HepG2 (cell line): Measurements from ENCODE around the gene CCDC57. TPM values are rescaled to one million over a fixed set of nuclear protein-coding genes. Genes with fewer than 3 reads are reported as not detected.

ENCODE experiments used
- ELF3 ChIP-seq: IDR thresholded peaks from 2 replicates; pipeline ENCODE4 v1.6.1; 2016; ENCODE audit warnings: missing genetic modification reagents, missing compliant biosample characterization
- HNRNPH1 ChIP-seq: fragments of 200-400 bp; formaldehyde crosslinking; optimal IDR thresholded peaks from 2 replicates; pipeline ENCODE3; 2017; ENCODE audit warnings: mild to moderate bottlenecking, low read depth, low read length
- IRX3 ChIP-seq: sonication (generic); formaldehyde crosslinking; IDR thresholded peaks from 2 replicates; pipeline ENCODE4 v1.8.1; 2023; ENCODE audit warnings: mild to moderate bottlenecking, low read depth, missing genetic modification reagents, borderline replicate concordance
- KLF6 ChIP-seq: IDR thresholded peaks from 2 replicates; pipeline ENCODE4 v1.8.0; 2016; ENCODE audit warnings: missing biosample characterization, missing genetic modification reagents
- MIXL1 ChIP-seq: IDR thresholded peaks from 2 replicates; pipeline ENCODE4 v1.6.1; 2016
- NR2C2 ChIP-seq: sonication (generic); formaldehyde crosslinking; IDR thresholded peaks from 2 replicates; pipeline ENCODE4 v1.4.0; 2020; ENCODE audit warnings: missing genetic modification reagents, mild to moderate bottlenecking, moderate library complexity, borderline replicate concordance
- POLR2A ChIP-seq, 2 experiments: IDR thresholded peaks; 2 replicates each; pipeline ENCODE4 v1.6.1; 2011; ENCODE audit warnings: low read depth in 2 of 2, low read length in 2 of 2, mild to moderate bottlenecking in 1 of 2, moderate library complexity in 1 of 2; ENCODE audit not compliant: insufficient read depth in 1 of 2
- THAP7 ChIP-seq: sonication (generic); formaldehyde crosslinking; IDR thresholded peaks from 2 replicates; pipeline ENCODE4 v1.8.1; 2023; ENCODE audit warnings: mild to moderate bottlenecking, missing genetic modification reagents
- U2AF1 ChIP-seq: fragments of 200-400 bp; formaldehyde crosslinking; optimal IDR thresholded peaks from 2 replicates; pipeline ENCODE3; 2017; ENCODE audit warnings: mild to moderate bottlenecking, low read depth, low read length
- ZFP1 ChIP-seq: IDR thresholded peaks from 2 replicates; pipeline ENCODE4 v1.6.1; 2016
- polyA plus RNA-seq, 8 experiments: library from polyadenylated mRNA; depleted of rRNA in 3 of 8; stranded (reverse) in 7 of 8; unstranded in 1 of 8; fragments of >200 nt; fragmentation: Illumina TruSeq in 4 of 8; extraction: Trizol in 4 of 8; gene quantifications; 2 replicates each; pipeline versions ENCODE4 v1.2.1 to v1.2.3, GENCODE V29; 2011 to 2016; ENCODE audit warnings: low read depth in 4 of 8, missing spikeins in 1 of 8, mixed read lengths in 1 of 8; ENCODE audit not compliant: insufficient read depth in 1 of 8
- total RNA-seq, 5 experiments: library from RNA; depleted of rRNA; stranded (reverse); fragments of >200 nt; fragmentation: Illumina TruSeq; extraction: Trizol; gene quantifications; 2 replicates each; pipeline ENCODE4 v1.2.3, GENCODE V29; 2016; ENCODE audit warnings: low read depth in 1 of 5
- TF ChIP-seq, protein P1 (sequence below): sonication (generic); formaldehyde crosslinking; IDR thresholded peaks from 2 replicates; pipeline ENCODE4 v1.4.0; 2020; ENCODE audit warnings: missing genetic modification reagents
- TF ChIP-seq, protein P2 (sequence below): sonication (generic); formaldehyde crosslinking; IDR thresholded peaks from 2 replicates; pipeline ENCODE4 v1.5.0; 2020; ENCODE audit warnings: mild to moderate bottlenecking, missing genetic modification reagents, borderline replicate concordance

The CCDC57 gene
- total and polyA plus RNA-seq, 2 of the 13 experiments (the other 11 are each of a cell fraction or from before 2014, with no cell fraction given): 59.3 to 59.9 TPM

DNA sequence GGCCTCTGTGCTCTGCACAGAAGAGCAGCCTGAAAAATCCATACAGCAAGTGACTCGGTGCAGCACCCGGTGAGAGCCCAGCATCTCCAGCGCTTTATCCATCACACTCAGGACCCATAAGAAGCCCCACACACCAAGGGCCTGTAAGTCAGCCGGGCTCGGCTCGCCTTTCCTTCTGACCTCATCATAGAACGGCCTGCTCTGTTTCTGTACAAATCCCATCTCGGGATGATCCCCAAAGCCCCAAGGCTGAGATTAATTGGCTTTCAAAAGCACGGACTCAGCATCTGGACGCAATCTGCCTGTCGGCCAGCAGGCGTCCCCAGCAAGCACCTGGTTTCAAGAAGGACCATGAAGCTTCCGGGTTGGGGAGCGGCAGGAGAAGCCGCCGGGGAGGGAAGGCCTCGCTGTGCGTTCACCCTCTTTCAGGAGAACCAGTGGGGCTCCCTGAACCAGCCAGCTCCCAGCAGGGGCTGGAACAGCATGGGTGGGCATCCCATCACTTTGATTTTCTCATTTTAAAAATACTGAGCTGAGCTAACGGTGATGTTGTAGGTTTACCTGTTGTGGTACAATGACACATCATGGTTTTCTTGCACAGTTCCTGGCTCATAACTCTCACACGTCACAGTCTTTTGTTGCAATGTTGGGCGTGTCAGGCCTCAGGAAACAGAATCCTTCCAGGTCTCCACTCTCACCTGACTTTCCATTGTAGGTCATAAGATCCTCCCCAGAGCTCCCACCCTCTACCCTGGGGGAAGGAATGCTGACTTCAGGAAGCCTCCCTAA is 6.7 kb downstream of the CCDC57 start (continued):
- TF ChIP-seq HNRNPH1 (peak; percentile 50), U2AF1 (peak; percentile 75), KLF6 (CRISPR knock-in tag) (0 out of 2 replicates have a peak, but pooled peaks have one; percentile 45), ZFP1 (CRISPR knock-in tag) (peak; percentile 79), POLR2A (IDR thresholded peaks at IDR 0.05; ENCODE audit: insufficient read depth in 1 of 2, low read depth in 2 of 2, low read length in 2 of 2) (peak; percentile 66 to 88), THAP7 (peak; percentile 71; the same call in 1 of the 2 replicates), MIXL1 (peak; percentile 78), ELF3 (peak; percentile 100), IRX3 (CRISPR knock-in tag) (no peak), NR2C2 (CRISPR knock-in tag) (no peak)
- TF ChIP-seq, protein P1, sequence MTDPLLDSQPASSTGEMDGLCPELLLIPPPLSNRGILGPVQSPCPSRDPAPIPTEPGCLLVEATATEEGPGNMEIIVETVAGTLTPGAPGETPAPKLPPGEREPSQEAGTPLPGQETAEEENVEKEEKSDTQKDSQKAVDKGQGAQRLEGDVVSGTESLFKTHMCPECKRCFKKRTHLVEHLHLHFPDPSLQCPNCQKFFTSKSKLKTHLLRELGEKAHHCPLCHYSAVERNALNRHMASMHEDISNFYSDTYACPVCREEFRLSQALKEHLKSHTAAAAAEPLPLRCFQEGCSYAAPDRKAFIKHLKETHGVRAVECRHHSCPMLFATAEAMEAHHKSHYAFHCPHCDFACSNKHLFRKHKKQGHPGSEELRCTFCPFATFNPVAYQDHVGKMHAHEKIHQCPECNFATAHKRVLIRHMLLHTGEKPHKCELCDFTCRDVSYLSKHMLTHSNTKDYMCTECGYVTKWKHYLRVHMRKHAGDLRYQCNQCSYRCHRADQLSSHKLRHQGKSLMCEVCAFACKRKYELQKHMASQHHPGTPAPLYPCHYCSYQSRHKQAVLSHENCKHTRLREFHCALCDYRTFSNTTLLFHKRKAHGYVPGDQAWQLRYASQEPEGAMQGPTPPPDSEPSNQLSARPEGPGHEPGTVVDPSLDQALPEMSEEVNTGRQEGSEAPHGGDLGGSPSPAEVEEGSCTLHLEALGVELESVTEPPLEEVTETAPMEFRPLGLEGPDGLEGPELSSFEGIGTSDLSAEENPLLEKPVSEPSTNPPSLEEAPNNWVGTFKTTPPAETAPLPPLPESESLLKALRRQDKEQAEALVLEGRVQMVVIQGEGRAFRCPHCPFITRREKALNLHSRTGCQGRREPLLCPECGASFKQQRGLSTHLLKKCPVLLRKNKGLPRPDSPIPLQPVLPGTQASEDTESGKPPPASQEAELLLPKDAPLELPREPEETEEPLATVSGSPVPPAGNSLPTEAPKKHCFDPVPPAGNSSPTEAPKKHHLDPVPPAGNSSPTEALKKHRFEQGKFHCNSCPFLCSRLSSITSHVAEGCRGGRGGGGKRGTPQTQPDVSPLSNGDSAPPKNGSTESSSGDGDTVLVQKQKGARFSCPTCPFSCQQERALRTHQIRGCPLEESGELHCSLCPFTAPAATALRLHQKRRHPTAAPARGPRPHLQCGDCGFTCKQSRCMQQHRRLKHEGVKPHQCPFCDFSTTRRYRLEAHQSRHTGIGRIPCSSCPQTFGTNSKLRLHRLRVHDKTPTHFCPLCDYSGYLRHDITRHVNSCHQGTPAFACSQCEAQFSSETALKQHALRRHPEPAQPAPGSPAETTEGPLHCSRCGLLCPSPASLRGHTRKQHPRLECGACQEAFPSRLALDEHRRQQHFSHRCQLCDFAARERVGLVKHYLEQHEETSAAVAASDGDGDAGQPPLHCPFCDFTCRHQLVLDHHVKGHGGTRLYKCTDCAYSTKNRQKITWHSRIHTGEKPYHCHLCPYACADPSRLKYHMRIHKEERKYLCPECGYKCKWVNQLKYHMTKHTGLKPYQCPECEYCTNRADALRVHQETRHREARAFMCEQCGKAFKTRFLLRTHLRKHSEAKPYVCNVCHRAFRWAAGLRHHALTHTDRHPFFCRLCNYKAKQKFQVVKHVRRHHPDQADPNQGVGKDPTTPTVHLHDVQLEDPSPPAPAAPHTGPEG: no peak
- TF ChIP-seq, protein P2, sequence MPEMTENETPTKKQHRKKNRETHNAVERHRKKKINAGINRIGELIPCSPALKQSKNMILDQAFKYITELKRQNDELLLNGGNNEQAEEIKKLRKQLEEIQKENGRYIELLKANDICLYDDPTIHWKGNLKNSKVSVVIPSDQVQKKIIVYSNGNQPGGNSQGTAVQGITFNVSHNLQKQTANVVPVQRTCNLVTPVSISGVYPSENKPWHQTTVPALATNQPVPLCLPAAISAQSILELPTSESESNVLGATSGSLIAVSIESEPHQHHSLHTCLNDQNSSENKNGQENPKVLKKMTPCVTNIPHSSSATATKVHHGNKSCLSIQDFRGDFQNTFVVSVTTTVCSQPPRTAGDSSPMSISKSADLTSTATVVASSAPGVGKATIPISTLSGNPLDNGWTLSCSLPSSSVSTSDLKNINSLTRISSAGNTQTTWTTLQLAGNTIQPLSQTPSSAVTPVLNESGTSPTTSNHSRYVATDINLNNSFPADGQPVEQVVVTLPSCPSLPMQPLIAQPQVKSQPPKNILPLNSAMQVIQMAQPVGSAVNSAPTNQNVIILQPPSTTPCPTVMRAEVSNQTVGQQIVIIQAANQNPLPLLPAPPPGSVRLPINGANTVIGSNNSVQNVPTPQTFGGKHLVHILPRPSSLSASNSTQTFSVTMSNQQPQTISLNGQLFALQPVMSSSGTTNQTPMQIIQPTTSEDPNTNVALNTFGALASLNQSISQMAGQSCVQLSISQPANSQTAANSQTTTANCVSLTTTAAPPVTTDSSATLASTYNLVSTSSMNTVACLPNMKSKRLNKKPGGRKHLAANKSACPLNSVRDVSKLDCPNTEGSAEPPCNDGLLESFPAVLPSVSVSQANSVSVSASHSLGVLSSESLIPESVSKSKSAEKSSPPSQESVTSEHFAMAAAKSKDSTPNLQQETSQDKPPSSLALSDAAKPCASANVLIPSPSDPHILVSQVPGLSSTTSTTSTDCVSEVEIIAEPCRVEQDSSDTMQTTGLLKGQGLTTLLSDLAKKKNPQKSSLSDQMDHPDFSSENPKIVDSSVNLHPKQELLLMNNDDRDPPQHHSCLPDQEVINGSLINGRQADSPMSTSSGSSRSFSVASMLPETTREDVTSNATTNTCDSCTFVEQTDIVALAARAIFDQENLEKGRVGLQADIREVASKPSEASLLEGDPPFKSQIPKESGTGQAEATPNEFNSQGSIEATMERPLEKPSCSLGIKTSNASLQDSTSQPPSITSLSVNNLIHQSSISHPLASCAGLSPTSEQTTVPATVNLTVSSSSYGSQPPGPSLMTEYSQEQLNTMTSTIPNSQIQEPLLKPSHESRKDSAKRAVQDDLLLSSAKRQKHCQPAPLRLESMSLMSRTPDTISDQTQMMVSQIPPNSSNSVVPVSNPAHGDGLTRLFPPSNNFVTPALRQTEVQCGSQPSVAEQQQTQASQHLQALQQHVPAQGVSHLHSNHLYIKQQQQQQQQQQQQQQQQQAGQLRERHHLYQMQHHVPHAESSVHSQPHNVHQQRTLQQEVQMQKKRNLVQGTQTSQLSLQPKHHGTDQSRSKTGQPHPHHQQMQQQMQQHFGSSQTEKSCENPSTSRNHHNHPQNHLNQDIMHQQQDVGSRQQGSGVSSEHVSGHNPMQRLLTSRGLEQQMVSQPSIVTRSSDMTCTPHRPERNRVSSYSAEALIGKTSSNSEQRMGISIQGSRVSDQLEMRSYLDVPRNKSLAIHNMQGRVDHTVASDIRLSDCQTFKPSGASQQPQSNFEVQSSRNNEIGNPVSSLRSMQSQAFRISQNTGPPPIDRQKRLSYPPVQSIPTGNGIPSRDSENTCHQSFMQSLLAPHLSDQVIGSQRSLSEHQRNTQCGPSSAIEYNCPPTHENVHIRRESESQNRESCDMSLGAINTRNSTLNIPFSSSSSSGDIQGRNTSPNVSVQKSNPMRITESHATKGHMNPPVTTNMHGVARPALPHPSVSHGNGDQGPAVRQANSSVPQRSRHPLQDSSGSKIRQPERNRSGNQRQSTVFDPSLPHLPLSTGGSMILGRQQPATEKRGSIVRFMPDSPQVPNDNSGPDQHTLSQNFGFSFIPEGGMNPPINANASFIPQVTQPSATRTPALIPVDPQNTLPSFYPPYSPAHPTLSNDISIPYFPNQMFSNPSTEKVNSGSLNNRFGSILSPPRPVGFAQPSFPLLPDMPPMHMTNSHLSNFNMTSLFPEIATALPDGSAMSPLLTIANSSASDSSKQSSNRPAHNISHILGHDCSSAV (CRISPR knock-in tag): no peak
